K562 (cell line): Measurements from ENCODE around the gene EMILIN1. TPM values are rescaled to one million over a fixed set of nuclear protein-coding genes. Genes with fewer than 3 reads are reported as not detected.

Source experiments
- DMBX1 ChIP-seq: fragments of 250-450 bp; sonication (Bioruptor Pico); IDR thresholded peaks from 2 replicates; pipeline ENCODE4 v1.8.0; 2022; ENCODE audit warnings: inconsistent platforms, mild to moderate bottlenecking, moderate library complexity, borderline replicate concordance
- EHMT2 ChIP-seq: fragments of 450-650 bp; IDR thresholded peaks from 2 replicates; pipeline ENCODE4 v1.6.1; 2018; ENCODE audit warnings: antibody characterized with exemption
- HDAC8 ChIP-seq: fragments of 450-650 bp; IDR thresholded peaks from 2 replicates; pipeline ENCODE4 v1.6.1; 2016; ENCODE audit warnings: mild to moderate bottlenecking, missing genetic modification characterization, moderate library complexity, missing compliant biosample characterization
- LEF1 ChIP-seq: fragments of 450-650 bp; IDR thresholded peaks from 2 replicates; pipeline ENCODE4 v1.6.1; 2016; ENCODE audit warnings: mild to moderate bottlenecking
- MTA2 ChIP-seq: fragments of 450-650 bp; IDR thresholded peaks from 2 replicates; pipeline ENCODE4 v1.6.1; 2016; ENCODE audit warnings: low read depth
- POLR3A ChIP-seq: IDR thresholded peaks from 2 replicates; pipeline ENCODE4 v1.6.1; 2011; ENCODE audit warnings: borderline replicate concordance, mild to moderate bottlenecking, moderate library complexity; ENCODE audit not compliant: insufficient read length, insufficient read depth; ENCODE audit errors: extremely low read depth
- RBFOX2 ChIP-seq: fragments of 200-400 bp; formaldehyde crosslinking; IDR thresholded peaks from 2 replicates; pipeline ENCODE4 v1.6.1; 2017; ENCODE audit warnings: low read depth, mild to moderate bottlenecking, low read length, moderate library complexity
- STAT5A ChIP-seq: IDR thresholded peaks from 2 replicates; pipeline ENCODE4 v1.6.1; 2012; ENCODE audit warnings: low read length, inconsistent platforms, borderline replicate concordance
- TAL1 ChIP-seq: fragments of 450-650 bp; IDR thresholded peaks from 2 replicates; pipeline ENCODE4 v1.6.1; 2016; ENCODE audit warnings: mild to moderate bottlenecking
- ZNF197 ChIP-seq: fragments of 200-800 bp; sonication (Bioruptor generic); IDR thresholded peaks from 2 replicates; pipeline ENCODE4 v1.6.1; 2016; ENCODE audit warnings: low read depth, missing genetic modification characterization, missing compliant biosample characterization
- ZNF3 ChIP-seq: fragments of 250-450 bp; sonication (Bioruptor Pico); IDR thresholded peaks from 2 replicates; pipeline ENCODE4 v1.5.0; 2021; ENCODE audit warnings: mild to moderate bottlenecking, moderate library complexity
- ZNF311 ChIP-seq: fragments of 250-450 bp; sonication (Bioruptor Pico); IDR thresholded peaks from 2 replicates; pipeline ENCODE4 v1.4.0; 2020; ENCODE audit warnings: mild to moderate bottlenecking, moderate library complexity
- ZNF444 ChIP-seq: fragments of 250-450 bp; sonication (Bioruptor Pico); IDR thresholded peaks from 2 replicates; pipeline ENCODE4 v1.4.0; 2020; ENCODE audit warnings: mild to moderate bottlenecking, moderate library complexity
- ZNF766 ChIP-seq: fragments of 200-800 bp; sonication (Bioruptor generic); conservative IDR thresholded peaks from 2 replicates; pipeline ENCODE4 v1.6.1; 2016; ENCODE audit warnings: missing genetic modification characterization, missing compliant biosample characterization
- polyA plus RNA-seq, 8 experiments: library from polyadenylated mRNA; depleted of rRNA in 4 of 8; stranded (reverse) in 5 of 8; unstranded in 3 of 8; fragments of >200 nt; fragmentation: Nextera tagmentation in 2 of 8; fragmentation: Illumina TruSeq in 1 of 8; extraction: Ambion mirVana in 2 of 8; extraction: Trizol in 1 of 8; gene quantifications; 2 replicates each; pipeline versions ENCODE4 v1.2.1 to v1.2.3, GENCODE V29; 2011 to 2014; ENCODE audit warnings: inconsistent platforms in 1 of 8, missing spikeins in 1 of 8
- total RNA-seq, 7 experiments: library from RNA; depleted of rRNA in 6 of 7; stranded (reverse); fragments of >200 nt in 6 of 7; fragmentation: Illumina TruSeq in 2 of 7; extraction: Trizol in 2 of 7; gene quantifications; 2 replicates each; pipeline versions ENCODE4 v1.2.1 to v1.2.3, GENCODE V29; 2011 to 2021; ENCODE audit warnings: low replicate concordance in 1 of 7
- TF ChIP-seq, protein P1 (sequence below): fragments of 250-450 bp; sonication (Bioruptor Pico); IDR thresholded peaks from 2 replicates; pipeline ENCODE4 v1.4.0; 2020
- TF ChIP-seq, protein P2 (sequence below), 2 experiments: IDR thresholded peaks; 2 replicates each; pipeline ENCODE4 v1.6.1; 2011; ENCODE audit warnings: borderline replicate concordance in 1 of 2, control low read depth in 1 of 2, low read depth in 1 of 2, low read length in 1 of 2, mild to moderate bottlenecking in 1 of 2, mixed read lengths in 1 of 2, moderate library complexity in 1 of 2; ENCODE audit not compliant: insufficient read depth in 1 of 2, insufficient read length in 1 of 2, poor library complexity in 1 of 2, severe bottlenecking in 1 of 2; ENCODE audit errors: extremely low read depth in 1 of 2
- TF ChIP-seq, protein P3 (sequence below): sonication (generic); formaldehyde crosslinking; IDR thresholded peaks from 2 replicates; pipeline ENCODE4 v1.5.0; 2020; ENCODE audit warnings: missing genetic modification reagents
- TF ChIP-seq, protein P4 (sequence below), 2 experiments: fragments of 450-650 bp; conservative IDR thresholded peaks; 2 replicates each; pipeline ENCODE4 v1.6.1; 2017; ENCODE audit warnings: mild to moderate bottlenecking in 2 of 2, moderate library complexity in 2 of 2

EMILIN1 gene
- total and polyA plus RNA-seq, 9 of the 15 experiments (the other 6 are each of a cell fraction or from before 2014, with no cell fraction given): 0.04 to 2.7 (median 0.54) TPM; not detected in 2

DNA sequence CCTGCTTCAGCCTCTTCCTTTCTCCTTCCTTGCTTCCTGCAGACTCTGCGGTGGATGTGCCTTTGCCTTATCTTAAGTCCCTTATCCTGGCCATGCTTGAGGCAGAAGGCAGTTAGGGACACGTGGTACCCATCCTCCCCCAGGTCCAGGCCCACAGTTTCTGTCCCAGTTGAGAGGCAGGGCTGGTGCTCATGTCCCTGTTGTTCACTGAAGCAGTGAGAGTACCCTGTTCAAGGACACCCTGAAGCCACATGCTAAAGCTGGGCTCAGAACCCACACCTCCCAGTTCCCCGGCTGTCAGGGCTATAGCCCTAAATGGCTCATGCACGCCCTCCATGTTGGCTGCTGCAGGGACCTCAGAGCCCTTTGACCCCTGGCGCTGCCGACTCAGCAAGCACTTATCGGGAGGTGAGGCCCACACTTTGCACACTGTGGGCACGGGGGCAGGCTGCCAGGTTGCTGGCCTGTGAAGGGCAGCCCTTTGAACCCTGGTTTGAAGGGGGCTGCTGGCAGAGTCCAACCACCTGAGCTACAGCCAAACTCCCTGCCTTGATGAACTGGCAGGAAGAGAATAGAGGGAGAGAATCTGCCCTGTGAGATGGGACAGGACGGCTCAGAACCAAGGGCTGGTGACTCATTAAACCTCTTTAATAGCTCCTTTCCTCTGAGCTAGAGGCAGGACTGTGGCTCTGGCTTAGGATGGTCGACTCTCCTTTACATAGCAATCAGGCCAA is 14.4 kb downstream of the EMILIN1 start (continued):
- TF ChIP-seq, protein P1, sequence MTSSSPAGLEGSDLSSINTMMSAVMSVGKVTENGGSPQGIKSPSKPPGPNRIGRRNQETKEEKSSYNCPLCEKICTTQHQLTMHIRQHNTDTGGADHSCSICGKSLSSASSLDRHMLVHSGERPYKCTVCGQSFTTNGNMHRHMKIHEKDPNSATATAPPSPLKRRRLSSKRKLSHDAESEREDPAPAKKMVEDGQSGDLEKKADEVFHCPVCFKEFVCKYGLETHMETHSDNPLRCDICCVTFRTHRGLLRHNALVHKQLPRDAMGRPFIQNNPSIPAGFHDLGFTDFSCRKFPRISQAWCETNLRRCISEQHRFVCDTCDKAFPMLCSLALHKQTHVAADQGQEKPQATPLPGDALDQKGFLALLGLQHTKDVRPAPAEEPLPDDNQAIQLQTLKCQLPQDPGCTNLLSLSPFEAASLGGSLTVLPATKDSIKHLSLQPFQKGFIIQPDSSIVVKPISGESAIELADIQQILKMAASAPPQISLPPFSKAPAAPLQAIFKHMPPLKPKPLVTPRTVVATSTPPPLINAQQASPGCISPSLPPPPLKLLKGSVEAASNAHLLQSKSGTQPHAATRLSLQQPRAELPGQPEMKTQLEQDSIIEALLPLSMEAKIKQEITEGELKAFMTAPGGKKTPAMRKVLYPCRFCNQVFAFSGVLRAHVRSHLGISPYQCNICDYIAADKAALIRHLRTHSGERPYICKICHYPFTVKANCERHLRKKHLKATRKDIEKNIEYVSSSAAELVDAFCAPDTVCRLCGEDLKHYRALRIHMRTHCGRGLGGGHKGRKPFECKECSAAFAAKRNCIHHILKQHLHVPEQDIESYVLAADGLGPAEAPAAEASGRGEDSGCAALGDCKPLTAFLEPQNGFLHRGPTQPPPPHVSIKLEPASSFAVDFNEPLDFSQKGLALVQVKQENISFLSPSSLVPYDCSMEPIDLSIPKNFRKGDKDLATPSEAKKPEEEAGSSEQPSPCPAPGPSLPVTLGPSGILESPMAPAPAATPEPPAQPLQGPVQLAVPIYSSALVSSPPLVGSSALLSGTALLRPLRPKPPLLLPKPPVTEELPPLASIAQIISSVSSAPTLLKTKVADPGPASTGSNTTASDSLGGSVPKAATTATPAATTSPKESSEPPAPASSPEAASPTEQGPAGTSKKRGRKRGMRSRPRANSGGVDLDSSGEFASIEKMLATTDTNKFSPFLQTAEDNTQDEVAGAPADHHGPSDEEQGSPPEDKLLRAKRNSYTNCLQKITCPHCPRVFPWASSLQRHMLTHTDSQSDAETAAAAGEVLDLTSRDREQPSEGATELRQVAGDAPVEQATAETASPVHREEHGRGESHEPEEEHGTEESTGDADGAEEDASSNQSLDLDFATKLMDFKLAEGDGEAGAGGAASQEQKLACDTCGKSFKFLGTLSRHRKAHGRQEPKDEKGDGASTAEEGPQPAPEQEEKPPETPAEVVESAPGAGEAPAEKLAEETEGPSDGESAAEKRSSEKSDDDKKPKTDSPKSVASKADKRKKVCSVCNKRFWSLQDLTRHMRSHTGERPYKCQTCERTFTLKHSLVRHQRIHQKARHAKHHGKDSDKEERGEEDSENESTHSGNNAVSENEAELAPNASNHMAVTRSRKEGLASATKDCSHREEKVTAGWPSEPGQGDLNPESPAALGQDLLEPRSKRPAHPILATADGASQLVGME (CRISPR knock-in tag): peak; percentile 98
- TF ChIP-seq HDAC8 (tag): peak; percentile 77; the same call in 1 of the 2 replicates
- no peak for TF ChIP-seq STAT5A
- TF ChIP-seq ZNF3 (CRISPR knock-in tag): no peak
- TF ChIP-seq ZNF311: peak; percentile 78; the same call in 1 of the 2 replicates
- TF ChIP-seq ZNF197: peak; percentile 66; the same call in 1 of the 2 replicates
- peak; percentile 80; the same call in 1 of the 2 replicates for TF ChIP-seq DMBX1 (CRISPR knock-in tag)
- TF ChIP-seq, protein P2, sequence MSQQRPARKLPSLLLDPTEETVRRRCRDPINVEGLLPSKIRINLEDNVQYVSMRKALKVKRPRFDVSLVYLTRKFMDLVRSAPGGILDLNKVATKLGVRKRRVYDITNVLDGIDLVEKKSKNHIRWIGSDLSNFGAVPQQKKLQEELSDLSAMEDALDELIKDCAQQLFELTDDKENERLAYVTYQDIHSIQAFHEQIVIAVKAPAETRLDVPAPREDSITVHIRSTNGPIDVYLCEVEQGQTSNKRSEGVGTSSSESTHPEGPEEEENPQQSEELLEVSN (IDR thresholded peaks at IDR 0.05; ENCODE audit: borderline replicate concordance in 1 of 2, extremely low read depth in 1 of 2, insufficient read depth in 1 of 2, insufficient read length in 1 of 2, low read depth in 1 of 2, low read length in 1 of 2, poor library complexity in 1 of 2, severe bottlenecking in 1 of 2): peak; percentile 65 to 67
- TF ChIP-seq RBFOX2: peak; percentile 39; the same call in 1 of the 2 replicates
- TF ChIP-seq ZNF444: peak; percentile 61; the same call in 1 of the 2 replicates
- TF ChIP-seq, protein P3, sequence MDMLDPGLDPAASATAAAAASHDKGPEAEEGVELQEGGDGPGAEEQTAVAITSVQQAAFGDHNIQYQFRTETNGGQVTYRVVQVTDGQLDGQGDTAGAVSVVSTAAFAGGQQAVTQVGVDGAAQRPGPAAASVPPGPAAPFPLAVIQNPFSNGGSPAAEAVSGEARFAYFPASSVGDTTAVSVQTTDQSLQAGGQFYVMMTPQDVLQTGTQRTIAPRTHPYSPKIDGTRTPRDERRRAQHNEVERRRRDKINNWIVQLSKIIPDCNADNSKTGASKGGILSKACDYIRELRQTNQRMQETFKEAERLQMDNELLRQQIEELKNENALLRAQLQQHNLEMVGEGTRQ (CRISPR knock-in tag): peak; percentile 88
- TF ChIP-seq LEF1: peak; percentile 75
- TF ChIP-seq, protein P4, sequence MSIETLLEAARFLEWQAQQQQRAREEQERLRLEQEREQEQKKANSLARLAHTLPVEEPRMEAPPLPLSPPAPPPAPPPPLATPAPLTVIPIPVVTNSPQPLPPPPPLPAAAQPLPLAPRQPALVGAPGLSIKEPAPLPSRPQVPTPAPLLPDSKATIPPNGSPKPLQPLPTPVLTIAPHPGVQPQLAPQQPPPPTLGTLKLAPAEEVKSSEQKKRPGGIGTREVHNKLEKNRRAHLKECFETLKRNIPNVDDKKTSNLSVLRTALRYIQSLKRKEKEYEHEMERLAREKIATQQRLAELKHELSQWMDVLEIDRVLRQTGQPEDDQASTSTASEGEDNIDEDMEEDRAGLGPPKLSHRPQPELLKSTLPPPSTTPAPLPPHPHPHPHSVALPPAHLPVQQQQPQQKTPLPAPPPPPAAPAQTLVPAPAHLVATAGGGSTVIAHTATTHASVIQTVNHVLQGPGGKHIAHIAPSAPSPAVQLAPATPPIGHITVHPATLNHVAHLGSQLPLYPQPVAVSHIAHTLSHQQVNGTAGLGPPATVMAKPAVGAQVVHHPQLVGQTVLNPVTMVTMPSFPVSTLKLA (conservative IDR thresholded peaks at IDR 0.05): peak; percentile 80 to 89
- 0 out of 2 replicates have a peak, but pooled peaks have one; percentile 35 for TF ChIP-seq MTA2
- TF ChIP-seq EHMT2: peak; percentile 52; the same call in 1 of the 2 replicates
- TF ChIP-seq TAL1: peak; percentile 58
- TF ChIP-seq POLR3A: no peak
- TF ChIP-seq ZNF766: peak; percentile 90
